A172 (cell line): Measurements from ENCODE around the gene GGT6. TPM values are rescaled to one million over a fixed set of nuclear protein-coding genes. Genes with fewer than 3 reads are reported as not detected.
"Not testable (repeated sequence)": the region's sequence is repeated elsewhere in the genome, so short reads cannot be mapped to it uniquely, and the experiment has no call there.

Experiments used
- DNase-seq: peaks from one replicate; pipeline ENCODE4 v3.0.0-alpha.2; 2015; ENCODE audit warnings: low spot score
- total RNA-seq: library from RNA; depleted of rRNA; stranded (reverse); fragments of >200 nt; shearing (Covaris generic); gene quantifications from 2 replicates; pipeline ENCODE4 v1.2.3, GENCODE V29; 2014; rRNA removed

The GGT6 gene, protein sequence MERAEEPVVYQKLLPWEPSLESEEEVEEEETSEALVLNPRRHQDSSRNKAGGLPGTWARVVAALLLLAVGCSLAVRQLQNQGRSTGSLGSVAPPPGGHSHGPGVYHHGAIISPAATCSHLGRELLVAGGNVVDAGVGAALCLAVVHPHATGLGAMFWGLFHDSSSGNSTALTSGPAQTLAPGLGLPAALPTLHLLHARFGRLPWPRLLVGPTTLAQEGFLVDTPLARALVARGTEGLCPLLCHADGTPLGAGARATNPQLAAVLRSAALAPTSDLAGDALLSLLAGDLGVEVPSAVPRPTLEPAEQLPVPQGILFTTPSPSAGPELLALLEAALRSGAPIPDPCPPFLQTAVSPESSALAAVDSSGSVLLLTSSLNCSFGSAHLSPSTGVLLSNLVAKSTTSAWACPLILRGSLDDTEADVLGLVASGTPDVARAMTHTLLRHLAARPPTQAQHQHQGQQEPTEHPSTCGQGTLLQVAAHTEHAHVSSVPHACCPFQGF
- total RNA-seq, result not detected in 2 replicates

- DNase-seq, result no peak
Measured at GRCh38 chr17:4560421-4560820, at the start of gene GGT6. TSS of gene GGT6 (minus strand) at chr17:4560577. CDS start at chr17:4560521, 56 bp downstream.

- DNase-seq, result no peak
Measured at GRCh38 chr17:4610162-4610561, 49.8 kb upstream of the GGT6 start.

- DNase-seq, result no peak
Measured at GRCh38 chr17:4609761-4610160, 49.4 kb upstream of the GGT6 start.

DNA sequence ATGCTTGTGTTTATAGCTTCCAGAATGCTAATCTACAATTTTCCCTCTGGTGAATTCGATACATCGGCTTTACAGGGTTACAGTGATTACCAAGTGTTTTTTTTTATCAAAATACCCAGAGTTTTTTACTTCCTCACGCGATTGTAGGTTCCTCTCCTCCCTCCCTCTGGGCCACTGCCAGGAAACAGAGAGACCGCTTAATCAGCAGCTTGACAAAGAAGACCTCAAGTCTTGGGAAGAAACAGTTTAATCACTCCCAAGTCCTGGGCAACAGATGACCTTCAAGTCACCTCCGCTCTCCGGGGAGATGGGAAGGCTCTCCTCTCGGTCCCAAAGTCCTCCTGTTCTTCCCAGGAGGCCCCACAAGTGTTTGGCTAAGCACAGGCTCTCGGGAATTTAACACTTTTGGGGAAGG, 47.4 kb upstream of the GGT6 start:
- DNase-seq, result no peak

DNA sequence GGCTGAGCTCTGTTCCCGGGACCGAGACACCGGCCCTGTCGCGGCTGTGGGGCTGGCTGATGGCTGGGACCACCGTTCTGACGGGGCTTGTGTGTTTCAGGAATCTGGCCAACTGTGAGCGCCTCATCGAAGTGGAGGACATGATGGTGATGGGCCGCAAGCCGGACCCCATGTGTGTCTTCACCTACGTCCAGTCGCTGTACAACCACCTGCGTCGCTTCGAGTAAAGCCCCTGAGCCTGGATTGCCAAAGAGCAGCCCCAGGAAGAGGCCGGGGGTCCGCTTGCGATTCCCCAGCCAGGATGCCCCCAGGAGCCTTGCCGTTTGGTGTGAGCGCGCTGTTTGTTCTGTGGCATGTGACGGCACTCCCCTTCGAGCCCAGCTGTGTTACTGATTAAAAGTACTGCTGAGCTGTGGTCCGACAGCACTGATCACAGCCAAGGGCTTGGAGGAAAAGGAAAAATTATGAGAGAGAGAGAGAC, 46.9 kb upstream of the GGT6 start:
- DNase-seq, result no peak

GRCh38 chr17:4605826-4606225, 45.4 kb upstream of the GGT6 start:
- DNase-seq, result no peak

GRCh38 chr17:4604736-4605135, 44.4 kb upstream of the GGT6 start:
- not testable (repeated sequence) for DNase-seq

DNA sequence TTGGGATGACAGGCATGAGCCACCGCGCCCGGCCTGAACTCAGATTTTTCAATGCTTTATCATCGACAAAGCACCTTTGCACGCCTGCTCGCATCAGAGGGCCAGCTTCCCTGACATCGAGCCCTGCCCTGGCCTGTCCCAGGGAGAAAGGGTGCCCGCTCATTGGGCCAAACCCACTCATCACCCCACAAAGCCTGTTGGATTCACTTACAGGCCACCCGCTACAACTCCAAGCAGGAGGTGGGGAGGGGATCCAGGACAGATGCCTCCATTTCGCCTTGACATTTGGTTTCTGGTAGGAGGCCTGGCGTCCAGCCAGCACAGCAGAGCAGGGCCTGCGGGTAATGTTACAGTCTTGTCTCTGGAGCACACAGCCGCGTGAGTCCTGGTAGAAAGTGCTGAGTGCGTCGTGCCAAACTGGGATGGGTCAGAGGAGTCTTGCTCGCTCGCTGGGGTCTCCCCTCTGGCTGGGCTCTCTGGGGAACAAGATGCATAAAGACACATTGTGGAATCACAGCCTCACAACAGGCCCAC, 43.8 kb upstream of the GGT6 start:
- DNase-seq, result no peak

DNA sequence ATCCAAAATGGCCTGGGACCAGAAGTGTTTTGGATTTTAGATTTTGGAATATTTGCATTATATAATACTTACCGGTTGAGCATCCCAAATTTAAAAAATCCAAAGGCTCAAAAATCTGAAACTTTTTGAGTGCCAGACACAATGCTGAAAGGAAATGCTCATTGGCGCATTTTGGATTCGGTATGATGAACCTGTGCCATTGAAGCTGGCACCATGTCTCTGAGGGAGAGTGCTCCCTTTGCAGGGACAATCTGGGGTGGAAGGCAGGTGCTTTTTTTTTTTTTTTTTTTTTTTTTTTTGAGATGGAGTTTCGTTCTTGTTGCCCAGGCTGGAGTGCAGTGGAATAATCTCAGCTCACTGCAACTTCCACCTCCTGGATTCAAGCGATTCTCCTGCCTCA, 41.7 kb upstream of the GGT6 start:
- no peak for DNase-seq

- no peak for DNase-seq
Measured at GRCh38 chr17:4601326-4601725, 40.9 kb upstream of the GGT6 start.

- no peak for DNase-seq
Measured at GRCh38 chr17:4600563-4600962, 40.2 kb upstream of the GGT6 start.

- peak; percentile 19 for DNase-seq
Measured at GRCh38 chr17:4599505-4600281, 39.3 kb upstream of the GGT6 start.

- no peak for DNase-seq
Measured at GRCh38 chr17:4598776-4599504, 38.6 kb upstream of the GGT6 start.

- no peak for DNase-seq
Measured at GRCh38 chr17:4597975-4598374, 37.6 kb upstream of the GGT6 start.

DNA sequence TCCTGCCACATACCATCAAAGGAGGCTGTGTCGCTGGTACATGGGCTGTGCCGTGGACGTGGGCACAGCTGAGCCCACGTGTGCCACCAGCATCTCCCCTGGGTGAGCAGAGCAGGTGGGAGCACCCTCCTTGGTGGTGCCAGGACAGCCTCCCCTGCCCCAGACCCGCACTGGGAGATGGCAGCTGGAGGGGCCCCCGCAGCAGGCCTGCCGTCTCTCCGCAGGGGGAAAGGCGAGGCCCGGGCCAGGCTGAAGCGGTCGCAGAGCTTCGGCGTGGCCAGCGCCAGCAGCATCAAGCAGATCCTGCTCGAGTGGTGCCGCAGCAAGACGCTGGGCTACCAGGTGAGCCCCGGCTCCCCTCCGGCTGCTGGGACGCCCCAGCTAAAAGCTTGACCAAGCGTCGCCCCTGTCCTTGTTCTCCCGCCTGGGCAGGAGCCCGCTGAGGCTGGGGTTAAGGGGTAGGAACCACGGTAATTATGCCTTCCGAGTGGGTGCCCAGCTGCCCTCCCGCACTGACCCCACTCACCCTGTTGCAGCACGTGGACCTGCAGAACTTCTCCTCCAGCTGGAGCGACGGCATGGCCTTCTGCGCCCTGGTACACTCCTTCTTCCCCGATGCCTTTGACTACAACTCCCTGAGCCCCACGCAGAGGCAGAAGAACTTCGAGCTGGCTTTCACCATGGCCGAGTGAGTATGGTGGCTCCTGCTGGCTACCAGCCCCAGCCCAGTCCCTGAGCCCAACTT, 36.4 kb upstream of the GGT6 start:
- DNase-seq, result no peak

DNA sequence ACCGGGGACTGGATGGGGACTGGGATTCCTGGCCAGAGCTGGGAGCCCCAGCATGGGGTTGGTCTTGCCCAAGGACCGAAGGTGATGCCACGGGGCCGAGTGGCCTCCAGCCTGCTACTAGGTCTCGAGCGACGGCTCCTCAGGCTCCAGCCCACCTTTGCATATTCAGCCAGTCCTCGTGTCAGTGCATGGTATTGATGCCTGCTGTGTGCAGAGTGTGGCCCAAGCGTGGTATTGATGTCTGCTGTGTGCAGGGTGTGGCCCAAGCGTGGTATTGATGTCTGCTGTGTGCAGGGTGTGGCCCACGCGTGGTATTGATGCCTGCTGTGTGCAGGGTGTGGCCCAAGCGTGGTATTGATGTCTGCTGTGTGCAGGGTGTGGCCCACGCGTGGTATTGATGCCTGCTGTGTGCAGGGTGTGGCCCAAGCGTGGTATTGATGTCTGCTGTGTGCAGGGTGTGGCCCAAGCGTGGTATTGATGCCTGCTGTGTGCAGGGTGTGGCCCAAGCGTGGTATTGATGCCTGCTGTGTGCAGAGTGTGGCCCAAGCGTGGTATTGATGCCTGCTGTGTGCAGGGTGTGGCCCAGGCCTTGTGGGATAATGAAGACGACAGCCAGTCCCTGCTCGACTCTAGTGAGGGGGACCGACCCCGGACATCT, 35.4 kb upstream of the GGT6 start:
- DNase-seq, result not testable (repeated sequence)

- no peak for DNase-seq
Measured at GRCh38 chr17:4594931-4595684, 34.7 kb upstream of the GGT6 start.

DNA sequence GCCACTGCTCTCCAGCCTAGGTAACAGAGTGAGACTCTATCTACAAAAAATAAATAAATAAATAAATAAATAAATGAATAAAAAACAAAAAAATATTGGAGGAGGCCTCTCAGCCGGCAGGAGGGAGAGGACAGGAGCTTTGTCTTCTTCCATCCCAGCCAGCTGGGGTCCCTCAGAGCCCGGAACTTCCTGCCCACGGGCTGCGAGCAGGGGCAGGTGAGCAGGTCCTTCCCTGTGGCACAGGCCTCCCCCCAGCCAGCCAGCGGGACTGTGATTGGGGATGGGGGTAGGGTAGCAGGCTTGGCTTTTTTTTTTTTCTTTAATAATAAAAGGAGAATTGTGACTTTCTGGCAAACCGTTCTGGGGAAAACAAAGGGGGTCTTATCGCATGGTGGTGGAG, 34.0 kb upstream of the GGT6 start:
- DNase-seq, result no peak

DNA sequence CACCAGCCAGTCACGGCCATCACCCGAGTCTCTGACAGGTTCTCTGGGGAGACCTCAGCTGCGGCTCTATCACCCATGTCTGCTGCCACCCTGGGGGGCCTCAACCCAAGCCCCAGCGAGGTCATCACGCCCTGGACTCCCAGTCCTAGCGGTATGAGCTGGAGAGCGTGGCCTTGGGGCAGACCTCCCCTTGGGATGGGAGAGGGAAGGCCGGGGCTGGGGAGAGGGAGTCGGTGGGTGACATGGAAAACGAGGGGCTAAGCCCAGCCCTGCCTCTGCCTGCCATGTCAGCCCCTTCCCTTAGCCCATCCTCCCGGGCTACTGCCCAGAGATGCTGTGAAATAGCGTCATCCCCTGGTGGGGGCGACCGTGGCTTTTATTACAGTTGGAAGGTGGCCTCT, 32.6 kb upstream of the GGT6 start:
- DNase-seq, result no peak
